ENCODE measurements around the gene SLC25A26.

Gene SLC25A26

GRCh38 chr3:66409771-66410754 is 189.3 kb downstream of the SLC25A26 start:
- Histone ChIP-seq H3F3A (ENCODE audit: control insufficient read depth, insufficient read depth) (no peaks in the 10 kb centered on the region), H4K20me1 (ENCODE audit: control insufficient read depth, insufficient read depth, low read depth, low read length) (peaks cover 15% of the 10 kb centered on the region), H3K4me3 (ENCODE audit: low read length) (no peak overlapping the region), H3K79me2 (ENCODE audit: control insufficient read depth, low read length) (peaks cover 75% of the 10 kb centered on the region), H3K9me2 (replicated peaks; ENCODE audit: control insufficient read depth, low read length) (no peaks in the 10 kb centered on the region), H3K27me3 (ENCODE audit: control insufficient read depth, low read length) (no peaks in the 10 kb centered on the region), H3K27ac (ENCODE audit: low read depth, low read length) (no peak overlapping the region), H3K4me2 (ENCODE audit: low read length) (no peak overlapping the region), H3K9me3 (ENCODE audit: control insufficient read depth, insufficient read depth, low read length) (no peaks in the 10 kb centered on the region), H3K36me3 (ENCODE audit: control insufficient read depth, low read length) (peaks cover 94% of the 10 kb centered on the region), H3K4me1 (ENCODE audit: control insufficient read depth, low read length) (peaks cover 56% of the 10 kb centered on the region)
- no peak for TF ChIP-seq CTCF (IDR thresholded peaks at IDR 0.05; ENCODE audit: low read depth, low read length, poor library complexity, severe bottlenecking)
- TF ChIP-seq EZH2phosphoT487 (IDR thresholded peaks at IDR 0.05; ENCODE audit: borderline replicate concordance, low read length) = no peak

- H3K36me3 ChIP-seq (ENCODE audit: control insufficient read depth, low read length) = peaks cover 94% of the 10 kb centered on the region
- TF ChIP-seq CTCF (IDR thresholded peaks at IDR 0.05; ENCODE audit: low read depth, low read length, poor library complexity, severe bottlenecking) (no peak), EZH2phosphoT487 (IDR thresholded peaks at IDR 0.05; ENCODE audit: borderline replicate concordance, low read length) (no peak)
- no peaks in the 10 kb centered on the region for H3K9me2 ChIP-seq (replicated peaks; ENCODE audit: control insufficient read depth, low read length)
- H3K4me3 ChIP-seq (ENCODE audit: low read length) = no peak overlapping the region
- no peak overlapping the region for H3K4me2 ChIP-seq (ENCODE audit: low read length)
- no peaks in the 10 kb centered on the region for H3K9me3 ChIP-seq (ENCODE audit: control insufficient read depth, insufficient read depth, low read length)
- H3K79me2 ChIP-seq (ENCODE audit: control insufficient read depth, low read length) = peaks cover 76% of the 10 kb centered on the region
- H3K27me3 ChIP-seq (ENCODE audit: control insufficient read depth, low read length) = no peaks in the 10 kb centered on the region
- H3F3A ChIP-seq (ENCODE audit: control insufficient read depth, insufficient read depth) = no peaks in the 10 kb centered on the region
- H4K20me1 ChIP-seq (ENCODE audit: control insufficient read depth, insufficient read depth, low read depth, low read length) = peaks cover 14% of the 10 kb centered on the region
- H3K4me1 ChIP-seq (ENCODE audit: control insufficient read depth, low read length) = peaks cover 56% of the 10 kb centered on the region
- peak overlapping the region; percentile 9; the same call in 1 of the 2 replicates for H3K27ac ChIP-seq (ENCODE audit: low read depth, low read length)
Observed at GRCh38 chr3:66410976-66411375, 190.2 kb downstream of the SLC25A26 start.

GRCh38 chr3:66411474-66411873 is 190.7 kb downstream of the SLC25A26 start:
- TF ChIP-seq CTCF (IDR thresholded peaks at IDR 0.05; ENCODE audit: low read depth, low read length, poor library complexity, severe bottlenecking) (no peak), EZH2phosphoT487 (IDR thresholded peaks at IDR 0.05; ENCODE audit: borderline replicate concordance, low read length) (no peak)
- Histone ChIP-seq H4K20me1 (ENCODE audit: control insufficient read depth, insufficient read depth, low read depth, low read length) (peaks cover 15% of the 10 kb centered on the region), H3K79me2 (ENCODE audit: control insufficient read depth, low read length) (peaks cover 77% of the 10 kb centered on the region), H3K27ac (ENCODE audit: low read depth, low read length) (peak overlapping the region; percentile 9; the same call in 1 of the 2 replicates), H3K9me3 (ENCODE audit: control insufficient read depth, insufficient read depth, low read length) (no peaks in the 10 kb centered on the region), H3F3A (ENCODE audit: control insufficient read depth, insufficient read depth) (no peaks in the 10 kb centered on the region), H3K27me3 (ENCODE audit: control insufficient read depth, low read length) (no peaks in the 10 kb centered on the region), H3K9me2 (replicated peaks; ENCODE audit: control insufficient read depth, low read length) (no peaks in the 10 kb centered on the region), H3K4me3 (ENCODE audit: low read length) (no peak overlapping the region), H3K4me1 (ENCODE audit: control insufficient read depth, low read length) (peaks cover 56% of the 10 kb centered on the region), H3K4me2 (ENCODE audit: low read length) (no peak overlapping the region), H3K36me3 (ENCODE audit: control insufficient read depth, low read length) (peaks cover 94% of the 10 kb centered on the region)
